ENCODE data around the gene ST6GALNAC4.

Gene ST6GALNAC4

GRCh38 chr9:127876764-127877562, 39.9 kb downstream of the ST6GALNAC4 start:
- no peak for DNase-seq (ENCODE audit: low read depth, low spot score)
- H3K4me3 ChIP-seq (ENCODE audit: low read depth, low read length): peak overlapping the region; percentile 53
- TF ChIP-seq CTCF (IDR thresholded peaks at IDR 0.05; ENCODE audit: low read depth, low read length): no peak
- in situ Hi-C loops (cut with HindIII; ENCODE audit: low sequenced_read_pairs): no loop called here

GRCh38 chr9:127876026-127876763, 40.6 kb downstream of the ST6GALNAC4 start:
- peak overlapping the region; percentile 13 for H3K4me3 ChIP-seq (ENCODE audit: low read depth, low read length)
- no peak for TF ChIP-seq CTCF (IDR thresholded peaks at IDR 0.05; ENCODE audit: low read depth, low read length)
- in situ Hi-C loops (cut with HindIII; ENCODE audit: low sequenced_read_pairs): no loop called here
- no peak for DNase-seq (ENCODE audit: low read depth, low spot score)

- H3K4me3 ChIP-seq (ENCODE audit: low read depth, low read length): peak overlapping the region; percentile 18
- TF ChIP-seq CTCF (IDR thresholded peaks at IDR 0.05; ENCODE audit: low read depth, low read length): no peak
- in situ Hi-C loops (cut with HindIII; ENCODE audit: low sequenced_read_pairs): no loop called here
- DNase-seq (ENCODE audit: low read depth, low spot score): peak; percentile 75
These were observed 41.4 kb downstream of the ST6GALNAC4 start for GRCh38 chr9:127875306-127875966.

GRCh38 chr9:127874301-127875221, 42.3 kb downstream of the ST6GALNAC4 start:
- in situ Hi-C loops (cut with HindIII; ENCODE audit: low sequenced_read_pairs): no loop called here
- no peak overlapping the region for H3K4me3 ChIP-seq (ENCODE audit: low read depth, low read length)
- no peak for TF ChIP-seq CTCF (IDR thresholded peaks at IDR 0.05; ENCODE audit: low read depth, low read length)
- no peak for DNase-seq (ENCODE audit: low read depth, low spot score)

- peak; percentile 52 for DNase-seq (ENCODE audit: low read depth, low spot score)
- in situ Hi-C loops (cut with HindIII; ENCODE audit: low sequenced_read_pairs): no loop called here
- H3K4me3 ChIP-seq (ENCODE audit: low read depth, low read length): no peak overlapping the region
- no peak for TF ChIP-seq CTCF (IDR thresholded peaks at IDR 0.05; ENCODE audit: low read depth, low read length)
These were observed 43.0 kb downstream of the ST6GALNAC4 start for GRCh38 chr9:127873886-127874285.

All from astrocyte of the spinal cord (primary cell).